ENCODE results near the gene PRDM16. TPM values are rescaled to one million over a fixed set of nuclear protein-coding genes. Genes with fewer than 3 reads are reported as not detected.

Gene PRDM16
- total RNA-seq, 1 experiment from 2014 or later, result 6.1 TPM

GRCh38 chr1:3229081-3229725 lies 160.2 kb downstream of the PRDM16 start:
- intact Hi-C loops (cut with micrococcal nuclease), result no loop called here
- no peak overlapping the region for H3K27ac ChIP-seq (ENCODE audit: low read depth, low read length)
- no peaks in the 10 kb centered on the region for H3K36me3 ChIP-seq (ENCODE audit: control insufficient read depth in 1 of 2, insufficient read depth in 2 of 2, low read length in 2 of 2)
- no peaks in the 10 kb centered on the region for H3K9me3 ChIP-seq (ENCODE audit: control insufficient read depth in 1 of 2, insufficient read depth in 1 of 2, low read depth in 1 of 2, low read length in 2 of 2)
- no peak overlapping the region for H3K9ac ChIP-seq (ENCODE audit: low read length)
- H3K79me2 ChIP-seq (ENCODE audit: insufficient read depth, low read length), result no peaks in the 10 kb centered on the region
- TF ChIP-seq YY1 (IDR thresholded peaks at IDR 0.05; ENCODE audit: extremely low read depth, insufficient replicate concordance, low read depth, low read length) (no peak), CBX3 (IDR thresholded peaks at IDR 0.05; ENCODE audit: low read depth) (no peak), SP1 (IDR thresholded peaks at IDR 0.05; ENCODE audit: low read depth) (no peak), SRF (IDR thresholded peaks at IDR 0.05; ENCODE audit: low read depth) (no peak)
- RAD21 ChIA-PET (ENCODE audit: low non-redundant PET in 1 of 2, low total read pairs in 2 of 2, uncharacterized antibody in 2 of 2, unreplicated experiment in 2 of 2), result no interaction called here
- H3K27me3 ChIP-seq (ENCODE audit: insufficient read depth, low read length), result no peaks in the 10 kb centered on the region
- POLR2A ChIA-PET, result no interaction called here
- DNase-seq (ENCODE audit: low read depth, low spot score), result no peak
- H3K4me1 ChIP-seq (ENCODE audit: control insufficient read depth in 1 of 2, insufficient read depth in 2 of 2, low read length in 2 of 2), result no peaks in the 10 kb centered on the region
- no peak overlapping the region for H3K4me2 ChIP-seq (ENCODE audit: low read length)
- H2AFZ ChIP-seq (ENCODE audit: low read depth, low read length, poor library complexity, severe bottlenecking), result no peak overlapping the region
- no peak for ATAC-seq
- H3K9me2 ChIP-seq (ENCODE audit: insufficient read depth), result no peaks in the 10 kb centered on the region
- CTCF ChIA-PET, result no interaction called here
- BruUV-seq (replicated peaks), result no TSS peak
- H4K20me1 ChIP-seq (ENCODE audit: insufficient read depth), result no peaks in the 10 kb centered on the region
- no peak overlapping the region for H3K4me3 ChIP-seq (replicated peaks in 1 of 2; ENCODE audit: low read depth in 1 of 2, low read length in 2 of 2)

- RAD21 ChIA-PET (ENCODE audit: low non-redundant PET in 1 of 2, low total read pairs in 2 of 2, uncharacterized antibody in 2 of 2, unreplicated experiment in 2 of 2), result no interaction called here
- H3K27me3 ChIP-seq (ENCODE audit: insufficient read depth, low read length), result no peaks in the 10 kb centered on the region
- H3K4me3 ChIP-seq (replicated peaks in 1 of 2; ENCODE audit: low read depth in 1 of 2, low read length in 2 of 2), result no peak overlapping the region
- no peaks in the 10 kb centered on the region for H4K20me1 ChIP-seq (ENCODE audit: insufficient read depth)
- TF ChIP-seq ZNF274 (IDR thresholded peaks at IDR 0.05; ENCODE audit: low read depth, low read length), result no peak
- CTCF ChIA-PET, result no interaction called here
- no peak overlapping the region for H3K27ac ChIP-seq (ENCODE audit: low read depth, low read length)
- no peak overlapping the region for H3K9ac ChIP-seq (ENCODE audit: low read length)
- no peaks in the 10 kb centered on the region for H3K79me2 ChIP-seq (ENCODE audit: insufficient read depth, low read length)
- H3K4me2 ChIP-seq (ENCODE audit: low read length), result no peak overlapping the region
- H3K9me2 ChIP-seq (ENCODE audit: insufficient read depth), result no peaks in the 10 kb centered on the region
- no peaks in the 10 kb centered on the region for H3K9me3 ChIP-seq (ENCODE audit: control insufficient read depth in 1 of 2, insufficient read depth in 1 of 2, low read depth in 1 of 2, low read length in 2 of 2)
- no peak overlapping the region for H2AFZ ChIP-seq (ENCODE audit: low read depth, low read length, poor library complexity, severe bottlenecking)
- no peaks in the 10 kb centered on the region for H3K4me1 ChIP-seq (ENCODE audit: control insufficient read depth in 1 of 2, insufficient read depth in 2 of 2, low read length in 2 of 2)
- POLR2A ChIA-PET, result no interaction called here
- no peak for ATAC-seq
- no peaks in the 10 kb centered on the region for H3K36me3 ChIP-seq (ENCODE audit: control insufficient read depth in 1 of 2, insufficient read depth in 2 of 2, low read length in 2 of 2)
- no peak for DNase-seq (ENCODE audit: low read depth, low spot score)
- intact Hi-C loops (cut with micrococcal nuclease), result no loop called here
- no TSS peak for BruUV-seq (replicated peaks)
Measured at GRCh38 chr1:3230553-3230952, 161.6 kb downstream of the PRDM16 start.
